Measurements from ENCODE around the gene PLA2G2C.
"Not testable (repeated sequence)": the region's sequence is repeated elsewhere in the genome, so short reads cannot be mapped to it uniquely, and the experiment has no call there.

PLA2G2C gene, protein sequence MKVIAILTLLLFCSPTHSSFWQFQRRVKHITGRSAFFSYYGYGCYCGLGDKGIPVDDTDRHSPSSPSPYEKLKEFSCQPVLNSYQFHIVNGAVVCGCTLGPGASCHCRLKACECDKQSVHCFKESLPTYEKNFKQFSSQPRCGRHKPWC

GRCh38 chr1:20185834-20186782, at the start of gene PLA2G2C, which contains the start of gene UBXN10:
TSS of gene PLA2G2C (minus strand) at chr1:20186518. CDS start at chr1:20177363, 9,155 bp downstream.
TSS of gene UBXN10 (plus strand) at chr1:20186096. CDS start at chr1:20190562, 4,466 bp downstream.
- no peak for TF ChIP-seq GATA1 (IDR thresholded peaks at IDR 0.05; ENCODE audit: low read depth, low read length)
- TF ChIP-seq POLR2A (IDR thresholded peaks at IDR 0.05; ENCODE audit: low read length) = peak; percentile 43
- DNase-seq = peak; percentile 85 to 88

- no peak for DNase-seq
- TF ChIP-seq GATA1 (IDR thresholded peaks at IDR 0.05; ENCODE audit: low read depth, low read length) (no peak), POLR2A (IDR thresholded peaks at IDR 0.05; ENCODE audit: low read length) (no peak)
Measured at GRCh38 chr1:20234788-20235535, 48.6 kb upstream of the PLA2G2C start.

- no peak for DNase-seq
- TF ChIP-seq GATA1 (IDR thresholded peaks at IDR 0.05; ENCODE audit: low read depth, low read length) (no peak), POLR2A (IDR thresholded peaks at IDR 0.05; ENCODE audit: low read length) (no peak)
Measured at GRCh38 chr1:20233866-20234265, 47.5 kb upstream of the PLA2G2C start.

- peak; percentile 17 to 29 for DNase-seq
- TF ChIP-seq GATA1 (IDR thresholded peaks at IDR 0.05; ENCODE audit: low read depth, low read length) (no peak), POLR2A (IDR thresholded peaks at IDR 0.05; ENCODE audit: low read length) (no peak)
Measured at GRCh38 chr1:20233394-20233793, 47.1 kb upstream of the PLA2G2C start.

DNA sequence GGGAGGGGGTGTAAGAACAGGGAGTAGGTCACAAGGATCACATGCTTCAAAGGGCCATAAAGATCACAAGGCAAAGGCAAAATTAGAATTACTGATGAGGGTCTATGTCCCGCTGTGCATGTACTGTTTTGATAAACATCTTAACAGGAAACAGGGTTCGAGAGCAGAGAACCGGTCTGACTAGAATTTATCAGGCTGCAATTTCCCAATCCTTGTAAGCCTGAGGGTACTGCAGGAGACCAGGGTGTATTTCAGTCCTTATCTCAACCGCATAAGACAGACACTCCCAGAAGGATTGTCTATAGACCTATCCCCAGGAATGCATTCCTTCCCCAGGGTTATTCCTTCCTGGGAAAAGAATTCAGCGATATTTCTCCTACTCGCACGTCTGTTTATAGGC, 46.2 kb upstream of the PLA2G2C start:
- DNase-seq = not testable (repeated sequence)

DNA sequence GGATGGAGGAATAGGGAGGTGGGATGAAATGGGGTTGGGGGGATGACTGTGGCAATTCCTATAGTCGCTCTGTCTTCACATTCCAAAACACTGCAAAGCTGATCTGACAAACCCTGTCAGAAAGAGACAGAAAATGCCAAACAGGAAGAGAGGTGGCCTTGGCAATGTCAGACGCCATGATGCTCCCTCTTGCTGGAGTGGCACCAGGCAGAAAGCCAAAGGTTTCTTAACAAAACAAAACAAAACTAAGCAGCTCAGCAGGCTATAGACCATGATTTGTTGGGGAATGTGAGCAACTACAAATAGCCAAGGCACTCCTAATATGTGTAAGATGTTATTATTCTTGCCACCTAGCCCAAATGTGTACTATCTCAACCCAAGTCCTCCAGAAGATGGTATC, 42.9 kb upstream of the PLA2G2C start:
- TF ChIP-seq GATA1 (IDR thresholded peaks at IDR 0.05; ENCODE audit: low read depth, low read length) (no peak), POLR2A (IDR thresholded peaks at IDR 0.05; ENCODE audit: low read length) (no peak)
- DNase-seq = no peak

DNA sequence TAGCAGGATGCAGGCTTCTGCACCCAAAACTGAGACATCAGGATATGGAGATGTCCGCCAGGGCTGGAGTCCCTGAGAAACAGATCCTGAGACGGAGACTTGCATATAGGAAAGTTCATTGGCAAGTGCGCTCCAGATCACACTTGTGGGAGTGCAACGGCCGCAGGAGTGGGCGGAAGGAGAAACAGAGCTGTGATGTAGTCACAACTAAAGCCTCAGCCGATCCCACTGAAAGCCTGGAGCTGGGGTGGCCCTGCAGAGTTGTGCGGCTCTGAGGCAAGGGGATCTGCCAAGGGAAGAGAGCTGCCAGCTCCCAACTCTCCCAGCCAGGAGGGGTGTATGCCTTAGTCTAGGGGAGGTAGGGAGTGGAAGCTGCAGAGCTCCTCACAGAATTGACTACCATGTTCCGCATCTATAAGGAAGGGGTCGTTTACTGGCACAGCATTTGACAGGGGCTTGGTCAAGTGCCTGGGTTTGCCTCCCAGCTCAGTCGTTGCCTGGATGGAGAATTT, 42.1 kb upstream of the PLA2G2C start:
- TF ChIP-seq GATA1 (IDR thresholded peaks at IDR 0.05; ENCODE audit: low read depth, low read length) (no peak), POLR2A (IDR thresholded peaks at IDR 0.05; ENCODE audit: low read length) (no peak)
- DNase-seq = no peak

- TF ChIP-seq GATA1 (IDR thresholded peaks at IDR 0.05; ENCODE audit: low read depth, low read length) (no peak), POLR2A (IDR thresholded peaks at IDR 0.05; ENCODE audit: low read length) (no peak)
- no peak for DNase-seq
Measured at GRCh38 chr1:20227704-20228103, 41.4 kb upstream of the PLA2G2C start.

DNA sequence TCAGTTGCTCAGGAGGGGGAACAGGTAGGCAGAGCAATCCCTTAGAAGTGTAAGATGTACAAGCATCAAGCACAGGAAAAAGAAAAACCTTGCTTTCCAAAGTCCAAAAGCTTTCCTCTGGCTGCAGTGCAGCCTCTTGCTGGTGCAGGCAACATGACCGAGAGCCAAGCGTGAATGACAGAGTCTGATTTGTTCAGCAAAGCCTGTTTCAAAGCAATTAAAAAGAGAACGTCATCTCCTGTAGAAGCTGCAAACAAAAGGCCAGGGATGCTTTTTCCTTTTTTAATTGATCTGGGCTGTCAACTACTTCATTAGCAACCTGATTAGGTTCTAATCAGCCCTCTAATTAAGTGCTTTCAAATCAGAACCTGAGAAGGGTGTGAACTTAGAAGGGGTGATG, 38.2 kb upstream of the PLA2G2C start:
- DNase-seq = no peak
- TF ChIP-seq GATA1 (IDR thresholded peaks at IDR 0.05; ENCODE audit: low read depth, low read length) = no peak
- no peak for TF ChIP-seq POLR2A (IDR thresholded peaks at IDR 0.05; ENCODE audit: low read length)

DNA sequence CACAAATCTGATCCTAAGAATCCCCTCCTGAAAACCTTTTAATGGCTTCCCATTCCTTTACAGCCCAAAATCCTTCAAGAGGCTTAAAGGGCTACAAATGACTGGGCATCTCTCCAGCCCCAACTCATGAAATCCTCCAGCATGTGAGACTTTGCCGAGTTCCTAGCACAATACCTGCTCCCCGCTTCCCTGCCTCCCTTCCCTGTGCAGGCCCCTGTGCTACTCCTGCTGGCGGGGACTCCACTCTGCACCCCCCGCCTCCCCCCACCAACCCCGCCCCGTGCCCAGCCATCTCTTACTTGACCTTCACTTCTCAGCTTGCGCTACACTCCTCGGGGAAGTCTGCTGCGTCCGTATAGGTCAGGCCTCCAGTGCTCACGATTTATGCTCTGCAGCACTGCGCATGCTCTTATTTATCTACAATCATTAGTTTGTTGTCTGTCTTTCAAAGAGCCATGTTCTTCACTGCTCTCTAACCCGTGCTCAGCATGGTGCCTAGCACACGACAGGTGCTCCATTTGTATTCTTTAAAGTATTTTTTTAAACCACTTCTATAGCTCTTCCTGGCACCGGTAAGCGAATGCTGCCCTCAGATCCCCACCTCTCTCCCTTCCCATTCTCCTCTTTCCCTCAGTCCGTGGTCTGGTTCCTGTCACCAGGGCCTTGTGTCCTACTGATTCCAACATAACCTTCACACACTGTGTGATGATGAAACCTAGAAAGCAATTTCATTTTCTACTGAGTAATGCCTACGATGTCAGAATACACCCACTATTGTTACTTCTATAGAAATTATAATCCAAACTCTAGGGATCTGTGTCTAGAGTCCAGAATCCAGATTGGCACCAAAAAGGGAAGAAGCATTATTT, 37.5 kb upstream of the PLA2G2C start:
- DNase-seq = no peak
- TF ChIP-seq POLR2A (IDR thresholded peaks at IDR 0.05; ENCODE audit: low read length) (no peak), GATA1 (IDR thresholded peaks at IDR 0.05; ENCODE audit: low read depth, low read length) (no peak)

DNA sequence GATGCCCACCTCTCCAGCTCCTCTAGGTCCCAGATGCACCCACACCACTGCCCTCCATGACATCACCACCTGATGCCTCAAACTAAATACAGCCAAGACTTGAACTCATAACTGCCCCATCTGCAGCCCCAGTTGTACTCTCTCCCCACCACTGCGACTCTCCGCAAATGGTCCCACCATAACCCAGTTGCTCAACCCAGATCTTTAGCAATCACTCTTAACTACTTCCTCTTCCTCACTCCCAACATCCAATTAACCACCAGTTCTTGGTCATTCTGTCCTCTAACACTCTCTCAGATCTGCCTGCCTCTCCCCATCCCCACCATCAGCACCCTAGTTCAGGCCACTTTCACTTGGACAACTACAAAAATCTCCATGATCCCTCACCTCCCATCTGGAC, 36.8 kb upstream of the PLA2G2C start:
- DNase-seq = no peak
- TF ChIP-seq GATA1 (IDR thresholded peaks at IDR 0.05; ENCODE audit: low read depth, low read length) = no peak

GRCh38 chr1:20220036-20220435, 33.7 kb upstream of the PLA2G2C start:
- TF ChIP-seq GATA1 (IDR thresholded peaks at IDR 0.05; ENCODE audit: low read depth, low read length) (no peak), POLR2A (IDR thresholded peaks at IDR 0.05; ENCODE audit: low read length) (no peak)
- DNase-seq = no peak

- DNase-seq = not testable (repeated sequence)
Measured at GRCh38 chr1:20219053-20219452, 32.7 kb upstream of the PLA2G2C start.
